PC-9 (cell line): Measurements from ENCODE around the gene NECAB3. TPM values are rescaled to one million over a fixed set of nuclear protein-coding genes. Genes with fewer than 3 reads are reported as not detected.

ENCODE experiments used
- BruUV-seq: library from RNA; stranded (reverse); fragments of 400-500 nt; replicated peaks from 2 replicates; lab custom pipeline; 2021; lab: Mats Ljungman, UMichigan
- CTCF ChIA-PET: fragments of 300-600 bp; sonication (Branson Sonifier 250); formaldehyde crosslinking; loops from one replicate; lab custom pipeline; 2022; ENCODE audit warnings: antibody characterized with exemption; lab: Charles Lee
- POLR2A ChIA-PET: fragments of 300-600 bp; sonication (Branson Sonifier 250); formaldehyde crosslinking; loops from one replicate; lab custom pipeline; 2022; ENCODE audit warnings: antibody characterized with exemption; ENCODE audit not compliant: unreplicated experiment; lab: Charles Lee
- DNase-seq, 2 experiments: peaks; one replicate each; pipeline versions ENCODE4 v3.0.0 to v3.0.0-alpha.2; 2015 to 2022; ENCODE audit warnings: mixed read lengths in 1 of 2
- H2AFZ ChIP-seq: fragments of 200-600 bp; sonication (generic); 2 replicates; pipeline ENCODE4 v1.8.1; 2017; ENCODE audit warnings: antibody characterized with exemption
- H3F3A ChIP-seq: fragments of 200-600 bp; sonication (generic); 2 replicates; pipeline ENCODE4 v1.8.1; 2017; ENCODE audit warnings: antibody characterized with exemption, mild to moderate bottlenecking, low read depth; ENCODE audit not compliant: insufficient read depth
- H3K27ac ChIP-seq: fragments of 200-600 bp; sonication (generic); 2 replicates; pipeline ENCODE4 v1.6.1; 2016; ENCODE audit warnings: mixed run types
- H3K27me3 ChIP-seq: fragments of 200-600 bp; sonication (generic); 2 replicates; pipeline ENCODE4 v1.6.1; 2016; ENCODE audit warnings: low read depth, mixed run types; ENCODE audit not compliant: insufficient read depth
- H3K36me3 ChIP-seq: fragments of 200-600 bp; sonication (generic); 2 replicates; pipeline ENCODE4 v1.6.1; 2016; ENCODE audit warnings: low read depth, mixed run types
- H3K4me1 ChIP-seq: fragments of 200-600 bp; sonication (generic); replicated peaks from 2 replicates; pipeline ENCODE4 v1.6.1; 2016; ENCODE audit warnings: mixed run types; ENCODE audit not compliant: insufficient read depth
- H3K4me2 ChIP-seq: fragments of 200-600 bp; sonication (generic); 2 replicates; pipeline ENCODE4 v1.6.1; 2017; ENCODE audit warnings: mixed run types
- H3K4me3 ChIP-seq: fragments of 200-600 bp; sonication (generic); 2 replicates; pipeline ENCODE4 v1.6.1; 2016; ENCODE audit warnings: mixed run types
- H3K79me2 ChIP-seq: fragments of 200-600 bp; sonication (generic); 2 replicates; pipeline ENCODE4 v1.6.1; 2017; ENCODE audit warnings: low read depth, mixed run types
- H3K9me2 ChIP-seq: fragments of 200-600 bp; sonication (generic); 2 replicates; pipeline ENCODE4 v1.8.1; 2017; ENCODE audit warnings: mild to moderate bottlenecking; ENCODE audit not compliant: insufficient read depth
- H3K9me3 ChIP-seq: fragments of 200-600 bp; sonication (generic); 2 replicates; pipeline ENCODE4 v1.8.1; 2016; ENCODE audit warnings: low read depth; ENCODE audit not compliant: insufficient read depth
- H4K20me1 ChIP-seq: fragments of 200-600 bp; sonication (generic); 2 replicates; pipeline ENCODE4 v1.8.1; 2017; ENCODE audit not compliant: insufficient read depth
- CTCF ChIP-seq: fragments of 200-600 bp; sonication (generic); conservative IDR thresholded peaks from 2 replicates; pipeline ENCODE4 v1.6.1; 2017; ENCODE audit warnings: mixed run types, antibody characterized with exemption, mild to moderate bottlenecking, moderate library complexity
- EZH2 ChIP-seq: fragments of 200-600 bp; sonication (generic); IDR thresholded peaks from 2 replicates; pipeline ENCODE4 v1.8.0; 2017; ENCODE audit warnings: antibody characterized with exemption, low read depth
- intact Hi-C: fragments of 100-400 bp; cut with micrococcal nuclease; formaldehyde crosslinking; loops from one replicate; pipeline ENCODE4 v1.10.0; 2022; ENCODE audit not compliant: unreplicated experiment
- total RNA-seq: library from RNA; stranded (reverse); gene quantifications from 2 replicates; pipeline ENCODE4 v1.2.3, GENCODE V29; 2021

The NECAB3 gene
- total RNA-seq, 1 experiment from 2014 or later, result 72.1 TPM

DNA sequence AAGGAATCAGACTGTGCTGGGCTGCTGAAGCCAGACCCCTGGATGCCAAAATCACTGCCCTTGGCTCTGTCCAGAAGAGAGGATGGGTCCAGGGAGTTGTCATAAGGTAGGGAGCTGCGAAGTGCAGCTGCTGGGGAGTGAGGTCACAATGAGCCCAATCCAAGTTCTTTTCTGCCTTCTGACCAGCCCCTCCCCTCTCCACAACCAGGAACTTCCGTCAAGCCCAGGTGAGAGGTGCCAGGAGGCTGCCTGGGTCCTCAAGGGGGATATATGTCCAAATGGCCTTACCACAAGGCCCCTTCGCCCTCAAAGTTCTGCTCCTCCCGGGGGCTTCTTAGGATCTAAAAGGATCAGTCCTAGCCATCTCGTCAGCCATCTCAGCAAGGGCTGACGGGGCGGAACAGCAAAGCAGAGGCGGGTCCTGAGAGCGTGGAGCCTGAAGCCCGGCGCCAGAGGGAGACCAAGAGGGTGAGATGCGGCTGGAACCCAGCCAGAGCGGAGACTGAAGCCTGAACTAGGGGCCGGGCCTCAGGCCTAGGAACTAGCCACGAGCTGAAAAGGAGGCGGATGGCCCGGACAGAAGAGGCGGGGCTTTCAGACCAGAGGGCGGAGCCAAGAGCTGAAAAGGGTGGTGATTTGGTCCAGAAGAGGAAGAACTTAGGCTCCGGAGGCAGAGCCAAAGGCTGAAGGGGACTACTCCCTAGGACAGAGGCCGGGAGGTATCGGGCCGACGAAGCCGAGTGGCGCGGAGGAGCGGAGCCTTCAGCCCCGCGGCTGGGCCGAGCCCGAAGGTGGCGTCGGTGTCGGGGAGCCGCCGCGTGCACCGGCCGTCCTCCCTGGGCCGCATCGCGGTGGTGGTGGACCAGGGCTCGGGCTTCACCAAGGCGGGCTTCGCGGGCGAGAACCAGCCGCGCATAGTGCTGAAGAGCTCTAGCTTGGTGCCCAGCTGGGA lies 7.7 kb downstream of the NECAB3 start, which contains the start of gene ACTL10:
ACTL10 (plus strand) TSS at position 651 of the 952 bp plus-strand sequence. CDS start 555 bp downstream, outside the sequence.
- peak within 1 kb of the TSS; percentile 62 for H3K4me3 ChIP-seq
- H3K36me3 ChIP-seq, result 0 out of 2 replicates have a peak, but pooled peaks cover 6% of the 10 kb centered on the region
- H2AFZ ChIP-seq, result peak within 1 kb of the TSS; percentile 78
- H3F3A ChIP-seq, result peaks cover 46% of the 10 kb centered on the region
- H3K4me2 ChIP-seq, result peak within 1 kb of the TSS; percentile 82
- H3K79me2 ChIP-seq, result peaks cover 13% of the 10 kb centered on the region
- CTCF ChIA-PET, result interaction anchor here (0.6 kb wide), 1 partner anchor 19 kb away, joined by 3 read pairs; no protein-coding TSS in a partner anchor
- H3K4me1 ChIP-seq, result peaks cover 37% of the 10 kb centered on the region; the same call in 1 of the 2 replicates
- intact Hi-C loops, result loop anchor here (1.0 to 10.0 kb wide), 5 partner anchors 123 to 570 kb away; partner anchors contain the start of gene RALY
- no peaks in the 10 kb centered on the region for H3K9me2 ChIP-seq
- H3K27ac ChIP-seq, result peak within 1 kb of the TSS; percentile 63
- POLR2A ChIA-PET, result interaction anchor here (0.5 to 0.9 kb wide), 9 partner anchors 11 to 517 kb away, joined by 3 to 10 read pairs (median 4); no protein-coding TSS in a partner anchor
- H4K20me1 ChIP-seq, result no peaks in the 10 kb centered on the region
- TF ChIP-seq CTCF, result no peak; the same call in 1 of the 2 replicates
- TF ChIP-seq EZH2, result no peak
- DNase-seq, result peak; percentile 94 to 98
- TSS peak; percentile 1 for BruUV-seq
- H3K9me3 ChIP-seq, result no peaks in the 10 kb centered on the region
- H3K27me3 ChIP-seq, result no peaks in the 10 kb centered on the region

DNA sequence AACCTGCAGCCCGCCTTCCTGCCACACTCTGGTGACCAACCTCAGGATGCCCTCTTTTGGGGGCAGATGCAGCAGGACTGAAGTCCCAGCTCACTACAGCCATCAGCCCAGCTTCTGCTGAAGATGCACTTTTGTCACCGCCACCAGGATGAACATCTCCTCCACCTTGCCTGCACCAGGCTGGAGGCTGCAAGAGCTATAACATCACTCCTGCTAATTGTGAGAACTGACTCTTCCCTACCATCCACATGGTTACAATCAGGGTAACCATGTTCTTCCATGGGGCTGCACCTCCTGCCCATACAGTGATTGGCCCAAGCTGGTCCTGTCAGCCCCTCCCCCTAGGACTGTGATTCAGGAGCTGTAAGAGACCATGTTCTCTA lies 9.5 kb downstream of the NECAB3 start:
- Histone ChIP-seq H2AFZ (no peak overlapping the region), H3F3A (peaks cover 43% of the 10 kb centered on the region), H3K27me3 (no peaks in the 10 kb centered on the region), H3K36me3 (0 out of 2 replicates have a peak, but pooled peaks cover 3% of the 10 kb centered on the region), H3K4me2 (peak overlapping the region; percentile 90), H3K79me2 (peaks cover 5% of the 10 kb centered on the region), H3K27ac (no peak overlapping the region), H3K9me3 (no peaks in the 10 kb centered on the region), H3K4me1 (peaks cover 37% of the 10 kb centered on the region; the same call in 1 of the 2 replicates), H3K4me3 (peak overlapping the region; percentile 78; the same call in 1 of the 2 replicates), H3K9me2 (no peaks in the 10 kb centered on the region), H4K20me1 (no peaks in the 10 kb centered on the region)
- no TSS peak for BruUV-seq
- no peak for TF ChIP-seq EZH2
- TF ChIP-seq CTCF, result no peak
- intact Hi-C loops, result loop anchor here (5.0 to 10.0 kb wide), 3 partner anchors 207 to 403 kb away; partner anchors contain the start of gene RALY
- no peak for DNase-seq
- ChIA-PET CTCF (no interaction called here), POLR2A (interaction anchor here (0.6 kb wide), 3 partner anchors 67 to 845 kb away, joined by 3 to 26 read pairs (median 4); partner anchors contain the start of genes MAPRE1 and ZNF341)
